Brain microvascular endothelial cell (primary cell): ENCODE results near the gene KRTAP25-1.

Experiments
- DNase-seq: peaks from one replicate; pipeline ENCODE4 v3.0.0-alpha.2; 2020
- H3K27ac ChIP-seq: fragments of 250-450 bp; sonication (Bioruptor Pico); 2 replicates; pipeline ENCODE4 v1.5.1; 2020; ENCODE audit warnings: mild to moderate bottlenecking, moderate library complexity
- H3K27me3 ChIP-seq: fragments of 250-450 bp; sonication (Bioruptor Pico); replicated peaks from 2 replicates; pipeline ENCODE4 v1.5.1; 2020; ENCODE audit warnings: mild to moderate bottlenecking
- H3K36me3 ChIP-seq: fragments of 250-450 bp; sonication (Bioruptor Pico); replicated peaks from 2 replicates; pipeline ENCODE4 v1.5.1; 2020; ENCODE audit warnings: mild to moderate bottlenecking
- H3K4me3 ChIP-seq: 2 replicates; pipeline ENCODE4 v1.5.1; 2011; ENCODE audit warnings: low read depth, mild to moderate bottlenecking, control low read depth, low read length, moderate library complexity
- in situ Hi-C: cut with HindIII; loops from 2 replicates; pipeline ENCODE4 v1.10.0; 2017; ENCODE audit warnings: low sequenced_read_pairs, low pct_ligation_motif_present
- TF ChIP-seq, protein P1 (sequence below): IDR thresholded peaks from 2 replicates; pipeline ENCODE4 v1.5.1; 2011; ENCODE audit warnings: low read depth, mild to moderate bottlenecking, moderate library complexity, low read length, control low read depth, inconsistent platforms; ENCODE audit errors: missing control alignments

KRTAP25-1 gene

DNA sequence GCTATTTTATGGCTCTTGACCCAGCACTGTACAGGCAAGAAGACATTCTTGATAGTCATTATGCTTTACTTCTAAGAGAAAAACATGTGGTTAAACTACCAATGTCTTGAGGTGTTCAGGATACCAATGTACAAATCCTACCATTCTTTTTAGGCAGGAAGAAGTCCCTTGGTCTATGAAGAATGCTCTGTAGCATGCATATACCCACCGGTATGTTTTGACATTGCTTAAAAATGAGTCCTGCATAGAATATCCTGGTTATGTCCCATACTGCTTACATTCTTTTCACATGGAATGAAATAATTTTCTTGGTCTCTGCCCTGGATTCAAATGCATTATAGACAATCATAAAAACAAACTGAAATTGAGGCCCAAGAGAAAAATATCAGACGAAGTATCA, 43.4 kb upstream of the KRTAP25-1 start:
- TF ChIP-seq, protein P1, sequence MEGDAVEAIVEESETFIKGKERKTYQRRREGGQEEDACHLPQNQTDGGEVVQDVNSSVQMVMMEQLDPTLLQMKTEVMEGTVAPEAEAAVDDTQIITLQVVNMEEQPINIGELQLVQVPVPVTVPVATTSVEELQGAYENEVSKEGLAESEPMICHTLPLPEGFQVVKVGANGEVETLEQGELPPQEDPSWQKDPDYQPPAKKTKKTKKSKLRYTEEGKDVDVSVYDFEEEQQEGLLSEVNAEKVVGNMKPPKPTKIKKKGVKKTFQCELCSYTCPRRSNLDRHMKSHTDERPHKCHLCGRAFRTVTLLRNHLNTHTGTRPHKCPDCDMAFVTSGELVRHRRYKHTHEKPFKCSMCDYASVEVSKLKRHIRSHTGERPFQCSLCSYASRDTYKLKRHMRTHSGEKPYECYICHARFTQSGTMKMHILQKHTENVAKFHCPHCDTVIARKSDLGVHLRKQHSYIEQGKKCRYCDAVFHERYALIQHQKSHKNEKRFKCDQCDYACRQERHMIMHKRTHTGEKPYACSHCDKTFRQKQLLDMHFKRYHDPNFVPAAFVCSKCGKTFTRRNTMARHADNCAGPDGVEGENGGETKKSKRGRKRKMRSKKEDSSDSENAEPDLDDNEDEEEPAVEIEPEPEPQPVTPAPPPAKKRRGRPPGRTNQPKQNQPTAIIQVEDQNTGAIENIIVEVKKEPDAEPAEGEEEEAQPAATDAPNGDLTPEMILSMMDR = no peak
- Histone ChIP-seq H3K27me3 (no peaks in the 10 kb centered on the region), H3K36me3 (no peaks in the 10 kb centered on the region), H3K4me3 (no peak overlapping the region), H3K27ac (no peak overlapping the region)
- no peak for DNase-seq
- in situ Hi-C loops = no loop called here

DNA sequence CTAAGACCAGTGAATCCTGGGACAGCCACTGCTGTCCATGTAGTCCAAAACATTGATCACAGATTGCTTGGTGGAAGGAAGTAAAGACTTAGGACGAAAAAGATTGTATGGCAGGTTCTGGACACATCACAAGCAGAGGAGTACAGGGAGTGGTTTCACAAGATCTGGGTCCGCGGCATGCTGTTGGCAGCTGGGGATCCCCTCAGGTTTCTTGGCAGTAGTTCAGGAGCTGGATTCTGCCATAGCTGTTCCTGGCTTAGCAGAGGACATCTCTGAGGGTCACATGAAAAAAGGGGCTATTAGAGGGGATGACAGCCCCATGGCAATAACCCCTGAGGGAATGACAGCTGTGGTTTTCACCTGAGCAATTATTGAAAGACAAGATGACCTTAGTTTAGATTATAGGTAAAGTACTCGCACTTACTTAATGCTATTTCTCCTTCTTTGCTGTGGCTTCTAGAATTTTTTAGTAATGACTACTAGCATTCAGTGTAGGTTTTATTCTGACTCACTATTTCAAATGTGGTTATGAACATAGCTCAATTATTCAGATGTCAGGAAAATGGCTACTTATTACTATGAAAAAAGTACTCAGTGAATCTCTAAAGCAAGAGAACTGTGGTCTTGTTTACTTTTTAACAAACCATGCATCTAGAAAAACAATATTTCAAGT, 40.0 kb upstream of the KRTAP25-1 start:
- DNase-seq = peak; percentile 19
- H3K4me3 ChIP-seq = no peak overlapping the region
- no peaks in the 10 kb centered on the region for H3K36me3 ChIP-seq
- TF ChIP-seq, protein P1 = no peak
- no peak overlapping the region for H3K27ac ChIP-seq
- H3K27me3 ChIP-seq = no peaks in the 10 kb centered on the region
- in situ Hi-C loops = no loop called here

- no peak overlapping the region for H3K27ac ChIP-seq
- in situ Hi-C loops = no loop called here
- DNase-seq = no peak
- no peaks in the 10 kb centered on the region for H3K27me3 ChIP-seq
- no peak overlapping the region for H3K4me3 ChIP-seq
- TF ChIP-seq, protein P1 = no peak
- H3K36me3 ChIP-seq = no peaks in the 10 kb centered on the region
Measured at GRCh38 chr21:30326390-30326789, 37.1 kb upstream of the KRTAP25-1 start.

- Histone ChIP-seq H3K27ac (no peak within 1 kb of the TSS), H3K4me3 (no peak within 1 kb of the TSS), H3K27me3 (no peaks in the 10 kb centered on the region), H3K36me3 (no peaks in the 10 kb centered on the region)
- TF ChIP-seq, protein P1 = no peak
- in situ Hi-C loops = no loop called here
- no peak for DNase-seq
Measured at GRCh38 chr21:30320215-30320614, 30.9 kb upstream of the KRTAP25-1 start, which contains the start of gene KRTAP26-1. Gene KRTAP26-1, minus strand, starts transcription at chr21:30320315. Its CDS starts 280 bp downstream, at chr21:30320035.

DNA sequence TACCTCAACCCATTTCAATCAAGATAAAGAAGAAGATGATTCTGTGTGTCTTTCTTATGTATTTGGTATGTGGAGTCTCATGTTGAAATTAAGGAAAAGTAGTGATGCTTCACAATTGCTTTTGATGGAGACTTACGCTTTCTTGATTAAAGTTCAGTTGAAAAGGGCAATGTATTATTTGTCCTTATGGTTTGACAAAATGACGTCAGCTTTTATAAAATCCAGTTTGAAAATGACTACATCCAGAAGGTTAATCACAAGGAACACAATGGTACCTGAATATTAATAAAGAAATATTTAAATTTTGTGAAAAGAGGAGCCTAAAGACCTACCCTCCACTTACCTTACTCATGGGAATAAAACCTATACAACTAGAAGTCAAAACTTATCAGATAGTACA, 26.4 kb upstream of the KRTAP25-1 start:
- Histone ChIP-seq H3K36me3 (no peaks in the 10 kb centered on the region), H3K27ac (no peak overlapping the region), H3K4me3 (no peak overlapping the region), H3K27me3 (no peaks in the 10 kb centered on the region)
- TF ChIP-seq, protein P1 = no peak
- no peak for DNase-seq
- in situ Hi-C loops = no loop called here

GRCh38 chr21:30306884-30307283, 17.6 kb upstream of the KRTAP25-1 start:
- in situ Hi-C loops = no loop called here
- no peaks in the 10 kb centered on the region for H3K27me3 ChIP-seq
- DNase-seq = no peak
- TF ChIP-seq, protein P1 = no peak
- H3K27ac ChIP-seq = no peak overlapping the region
- H3K4me3 ChIP-seq = no peak overlapping the region
- no peaks in the 10 kb centered on the region for H3K36me3 ChIP-seq
